ENCODE data around the gene KANSL1L. TPM values are rescaled to one million over a fixed set of nuclear protein-coding genes. Genes with fewer than 3 reads are reported as not detected.

The KANSL1L gene
- total RNA-seq, 2 experiments from 2014 or later, result 2.6 to 4.8 TPM

GRCh38 chr2:210113614-210114235 is 57.5 kb downstream of the KANSL1L start:
- Mint-ChIP-seq H3K9me3 (ENCODE audit: insufficient read depth) (peaks cover 27% of the 10 kb centered on the region), H3K36me3 (ENCODE audit: low read depth) (peaks cover 5% of the 10 kb centered on the region), H3K27ac (no peak overlapping the region), H3K4me3 (no peak overlapping the region), H3K27me3 (ENCODE audit: low read depth) (no peaks in the 10 kb centered on the region), H3K4me1 (ENCODE audit: low read depth) (no peaks in the 10 kb centered on the region)
- POLR2A ChIA-PET, result no interaction called here
- DNase-seq (no peak), ATAC-seq (no peak)
- CTCF ChIA-PET, result no interaction called here

- peaks cover 27% of the 10 kb centered on the region for H3K9me3 Mint-ChIP-seq (ENCODE audit: insufficient read depth)
- ATAC-seq, result no peak
- H3K36me3 Mint-ChIP-seq (ENCODE audit: low read depth), result peaks cover 5% of the 10 kb centered on the region
- ChIA-PET CTCF (no interaction called here), POLR2A (no interaction called here)
- DNase-seq, result no peak
- H3K4me1 Mint-ChIP-seq (ENCODE audit: low read depth), result no peaks in the 10 kb centered on the region
- no peak overlapping the region for H3K27ac Mint-ChIP-seq
- H3K4me3 Mint-ChIP-seq, result no peak overlapping the region
- no peaks in the 10 kb centered on the region for H3K27me3 Mint-ChIP-seq (ENCODE audit: low read depth)
Measured at GRCh38 chr2:210112871-210113270, 58.3 kb downstream of the KANSL1L start.

- no peak overlapping the region for H3K4me3 Mint-ChIP-seq
- no peaks in the 10 kb centered on the region for H3K4me1 Mint-ChIP-seq (ENCODE audit: low read depth)
- no peaks in the 10 kb centered on the region for H3K27me3 Mint-ChIP-seq (ENCODE audit: low read depth)
- ATAC-seq, result no peak
- H3K27ac Mint-ChIP-seq, result no peak overlapping the region
- no peak for DNase-seq
- ChIA-PET CTCF (no interaction called here), POLR2A (no interaction called here)
- H3K36me3 Mint-ChIP-seq (ENCODE audit: low read depth), result no peaks in the 10 kb centered on the region
- no peaks in the 10 kb centered on the region for H3K9me3 Mint-ChIP-seq (ENCODE audit: insufficient read depth)
Measured at GRCh38 chr2:210099940-210100339, 71.3 kb downstream of the KANSL1L start.

GRCh38 chr2:210094787-210095186 is 76.4 kb downstream of the KANSL1L start:
- Mint-ChIP-seq H3K4me1 (ENCODE audit: low read depth) (no peaks in the 10 kb centered on the region), H3K36me3 (ENCODE audit: low read depth) (no peaks in the 10 kb centered on the region), H3K27ac (no peak overlapping the region), H3K27me3 (ENCODE audit: low read depth) (no peaks in the 10 kb centered on the region), H3K9me3 (ENCODE audit: insufficient read depth) (no peaks in the 10 kb centered on the region), H3K4me3 (no peak overlapping the region)
- CTCF ChIA-PET, result no interaction called here
- POLR2A ChIA-PET, result no interaction called here
- no peak for DNase-seq
- ATAC-seq, result no peak

GRCh38 chr2:210092791-210093190 is 78.4 kb downstream of the KANSL1L start:
- Mint-ChIP-seq H3K27me3 (ENCODE audit: low read depth) (no peaks in the 10 kb centered on the region), H3K27ac (no peak overlapping the region), H3K9me3 (ENCODE audit: insufficient read depth) (no peaks in the 10 kb centered on the region), H3K4me3 (no peak overlapping the region), H3K4me1 (ENCODE audit: low read depth) (no peaks in the 10 kb centered on the region), H3K36me3 (ENCODE audit: low read depth) (no peaks in the 10 kb centered on the region)
- ATAC-seq (no peak), DNase-seq (no peak)
- ChIA-PET POLR2A (no interaction called here), CTCF (no interaction called here)

GRCh38 chr2:210086930-210087329 is 84.3 kb downstream of the KANSL1L start:
- Mint-ChIP-seq H3K4me3 (no peak overlapping the region), H3K36me3 (ENCODE audit: low read depth) (no peaks in the 10 kb centered on the region), H3K4me1 (ENCODE audit: low read depth) (no peaks in the 10 kb centered on the region), H3K27me3 (ENCODE audit: low read depth) (no peaks in the 10 kb centered on the region), H3K27ac (no peak overlapping the region), H3K9me3 (ENCODE audit: insufficient read depth) (no peaks in the 10 kb centered on the region)
- ChIA-PET CTCF (no interaction called here), POLR2A (no interaction called here)
- ATAC-seq (no peak), DNase-seq (no peak)

- Mint-ChIP-seq H3K27me3 (ENCODE audit: low read depth) (no peaks in the 10 kb centered on the region), H3K36me3 (ENCODE audit: low read depth) (no peaks in the 10 kb centered on the region), H3K27ac (no peak overlapping the region), H3K4me3 (no peak overlapping the region), H3K9me3 (ENCODE audit: insufficient read depth) (no peaks in the 10 kb centered on the region), H3K4me1 (ENCODE audit: low read depth) (no peaks in the 10 kb centered on the region)
- ChIA-PET CTCF (no interaction called here), POLR2A (no interaction called here)
- ATAC-seq (no peak), DNase-seq (no peak)
Measured at GRCh38 chr2:210086292-210086691, 84.9 kb downstream of the KANSL1L start.

GRCh38 chr2:210072922-210073509 is 98.2 kb downstream of the KANSL1L start:
- DNase-seq, result no peak
- ATAC-seq, result no peak
- Mint-ChIP-seq H3K9me3 (ENCODE audit: insufficient read depth) (no peaks in the 10 kb centered on the region), H3K4me1 (ENCODE audit: low read depth) (no peaks in the 10 kb centered on the region), H3K36me3 (ENCODE audit: low read depth) (no peaks in the 10 kb centered on the region), H3K27ac (no peak overlapping the region), H3K4me3 (no peak overlapping the region), H3K27me3 (ENCODE audit: low read depth) (no peaks in the 10 kb centered on the region)
- POLR2A ChIA-PET, result no interaction called here
- CTCF ChIA-PET, result interaction anchor here (1.4 to 1.7 kb wide), 2 partner anchors 123 to 126 kb away, joined by 7 to 10 read pairs; no protein-coding TSS in a partner anchor

- no peaks in the 10 kb centered on the region for H3K27me3 Mint-ChIP-seq (ENCODE audit: low read depth)
- ATAC-seq (no peak), DNase-seq (no peak)
- H3K4me1 Mint-ChIP-seq (ENCODE audit: low read depth), result no peaks in the 10 kb centered on the region
- H3K27ac Mint-ChIP-seq, result no peak overlapping the region
- ChIA-PET POLR2A (no interaction called here), CTCF (interaction anchor here (1.4 kb wide), 1 partner anchor 126 kb away, joined by 10 read pairs; no protein-coding TSS in a partner anchor)
- no peaks in the 10 kb centered on the region for H3K36me3 Mint-ChIP-seq (ENCODE audit: low read depth)
- H3K4me3 Mint-ChIP-seq, result no peak overlapping the region
- H3K9me3 Mint-ChIP-seq (ENCODE audit: insufficient read depth), result no peaks in the 10 kb centered on the region
Measured at GRCh38 chr2:210072493-210072892, 98.7 kb downstream of the KANSL1L start.

- Mint-ChIP-seq H3K9me3 (ENCODE audit: insufficient read depth) (no peaks in the 10 kb centered on the region), H3K4me1 (ENCODE audit: low read depth) (no peaks in the 10 kb centered on the region), H3K36me3 (ENCODE audit: low read depth) (peaks cover under 1% of the 10 kb centered on the region), H3K4me3 (no peak overlapping the region), H3K27me3 (ENCODE audit: low read depth) (no peaks in the 10 kb centered on the region), H3K27ac (no peak overlapping the region)
- DNase-seq (no peak), ATAC-seq (no peak)
- ChIA-PET POLR2A (no interaction called here), CTCF (no interaction called here)
Measured at GRCh38 chr2:210063306-210063705, 107.9 kb downstream of the KANSL1L start.

GRCh38 chr2:210055825-210056224 is 115.4 kb downstream of the KANSL1L start:
- no peak overlapping the region for H3K27ac Mint-ChIP-seq
- H3K27me3 Mint-ChIP-seq (ENCODE audit: low read depth), result no peaks in the 10 kb centered on the region
- no peak for DNase-seq
- H3K9me3 Mint-ChIP-seq (ENCODE audit: insufficient read depth), result peaks cover 8% of the 10 kb centered on the region
- no peaks in the 10 kb centered on the region for H3K4me1 Mint-ChIP-seq (ENCODE audit: low read depth)
- peaks cover 9% of the 10 kb centered on the region for H3K36me3 Mint-ChIP-seq (ENCODE audit: low read depth)
- no peak overlapping the region for H3K4me3 Mint-ChIP-seq
- ChIA-PET CTCF (no interaction called here), POLR2A (no interaction called here)
- ATAC-seq, result no peak

GRCh38 chr2:210054696-210055095 is 116.5 kb downstream of the KANSL1L start:
- no peaks in the 10 kb centered on the region for H3K27me3 Mint-ChIP-seq (ENCODE audit: low read depth)
- peaks cover 8% of the 10 kb centered on the region for H3K9me3 Mint-ChIP-seq (ENCODE audit: insufficient read depth)
- H3K27ac Mint-ChIP-seq, result no peak overlapping the region
- H3K36me3 Mint-ChIP-seq (ENCODE audit: low read depth), result peaks cover 9% of the 10 kb centered on the region
- ChIA-PET CTCF (interaction anchor here (0.6 to 1.0 kb wide), 2 partner anchors 24 to 144 kb away, joined by 3 read pairs; no protein-coding TSS in a partner anchor), POLR2A (no interaction called here)
- DNase-seq (no peak), ATAC-seq (no peak)
- no peak overlapping the region for H3K4me3 Mint-ChIP-seq
- H3K4me1 Mint-ChIP-seq (ENCODE audit: low read depth), result no peaks in the 10 kb centered on the region

GRCh38 chr2:210050885-210051284 is 120.3 kb downstream of the KANSL1L start:
- H3K4me1 Mint-ChIP-seq (ENCODE audit: low read depth), result no peaks in the 10 kb centered on the region
- H3K36me3 Mint-ChIP-seq (ENCODE audit: low read depth), result peaks cover 16% of the 10 kb centered on the region
- no peak overlapping the region for H3K4me3 Mint-ChIP-seq
- H3K9me3 Mint-ChIP-seq (ENCODE audit: insufficient read depth), result peaks cover 8% of the 10 kb centered on the region
- CTCF ChIA-PET, result no interaction called here
- H3K27ac Mint-ChIP-seq, result no peak overlapping the region
- DNase-seq (no peak), ATAC-seq (no peak)
- H3K27me3 Mint-ChIP-seq (ENCODE audit: low read depth), result no peaks in the 10 kb centered on the region
- POLR2A ChIA-PET, result no interaction called here
